ENCODE data around the gene CNGA1. TPM values are rescaled to one million over a fixed set of nuclear protein-coding genes. Genes with fewer than 3 reads are reported as not detected.

Gene CNGA1
- total and polyA plus RNA-seq, 4 donors, result 0.75 to 5.5 (median 1.6) TPM; not detected in 1

DNA sequence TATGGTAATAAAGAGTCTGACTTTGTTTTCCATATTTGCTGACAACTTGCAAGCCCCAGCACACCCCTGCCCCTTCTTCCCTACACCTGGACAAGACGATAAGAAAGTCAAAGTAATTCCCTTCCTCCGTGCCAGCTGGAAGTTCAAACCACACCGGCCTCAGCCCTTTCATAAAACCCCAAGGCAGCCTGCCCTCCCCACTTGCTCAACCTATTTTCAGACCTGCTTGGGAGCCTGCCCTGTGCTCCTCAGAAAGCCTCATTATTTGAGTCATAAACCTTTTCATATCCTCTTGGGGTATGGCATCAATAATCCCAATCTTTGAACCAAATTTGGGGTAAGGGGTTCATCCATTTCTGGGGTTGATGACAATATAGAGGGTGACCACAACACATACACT is 29.6 kb upstream of the CNGA1 start:
- no peak for DNase-seq
- Histone ChIP-seq H3K36me3 (ENCODE audit: control insufficient read depth in 1 of 2, insufficient read depth in 2 of 2, low read length in 1 of 2) (no peaks in the 10 kb centered on the region), H3K4me1 (ENCODE audit: control insufficient read depth in 1 of 2, insufficient read depth in 2 of 2, low read length in 2 of 2) (no peaks in the 10 kb centered on the region), H3K27me3 (ENCODE audit: control insufficient read depth in 1 of 2, insufficient read depth in 2 of 2, low read length in 1 of 2) (no peaks in the 10 kb centered on the region), H3K4me3 (ENCODE audit: low read length in 2 of 2) (no peak overlapping the region), H3K27ac (ENCODE audit: low read depth in 1 of 2, low read length in 2 of 2) (no peak overlapping the region), H3K9me3 (ENCODE audit: control insufficient read depth, low read length) (no peaks in the 10 kb centered on the region)
- WGBS, 2 donors, result 64 to 68% methylated on average over 3 of the region's 3 CpGs
- no peak for ATAC-seq (ENCODE audit: low FRiP score)
- intact Hi-C loops (cut with DNase I), result no loop called here

DNA sequence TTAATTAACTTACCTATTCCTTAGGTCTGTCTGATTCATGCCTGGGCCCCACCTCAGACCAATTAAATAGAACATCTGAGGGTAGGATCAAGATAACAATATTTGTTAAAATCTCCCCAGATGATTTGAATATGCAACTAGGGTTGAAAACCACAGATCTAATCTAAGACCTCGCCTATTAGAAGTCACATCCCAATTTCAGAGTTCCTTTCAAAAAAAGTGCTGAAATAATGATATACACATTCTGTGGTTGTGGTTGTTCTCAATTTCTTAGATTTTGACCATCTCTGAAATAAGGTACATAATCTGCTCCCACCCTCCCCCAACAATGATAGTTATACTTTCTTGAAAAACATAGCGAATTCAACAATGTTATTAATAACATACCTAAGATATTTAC is 27.8 kb upstream of the CNGA1 start:
- H3K36me3 ChIP-seq (ENCODE audit: control insufficient read depth in 1 of 2, insufficient read depth in 2 of 2, low read length in 1 of 2), result no peaks in the 10 kb centered on the region
- intact Hi-C loops (cut with DNase I), result no loop called here
- no peaks in the 10 kb centered on the region for H3K9me3 ChIP-seq (ENCODE audit: control insufficient read depth, low read length)
- no peak overlapping the region for H3K4me3 ChIP-seq (ENCODE audit: low read length in 2 of 2)
- ATAC-seq (ENCODE audit: low FRiP score) (no peak), DNase-seq (no peak)
- WGBS, 2 donors, result 90 to 92% methylated on average over 2 of the region's 2 CpGs
- H3K27me3 ChIP-seq (ENCODE audit: control insufficient read depth in 1 of 2, insufficient read depth in 2 of 2, low read length in 1 of 2), result no peaks in the 10 kb centered on the region
- no peak overlapping the region for H3K27ac ChIP-seq (ENCODE audit: low read depth in 1 of 2, low read length in 2 of 2)
- H3K4me1 ChIP-seq (ENCODE audit: control insufficient read depth in 1 of 2, insufficient read depth in 2 of 2, low read length in 2 of 2), result no peaks in the 10 kb centered on the region

DNA sequence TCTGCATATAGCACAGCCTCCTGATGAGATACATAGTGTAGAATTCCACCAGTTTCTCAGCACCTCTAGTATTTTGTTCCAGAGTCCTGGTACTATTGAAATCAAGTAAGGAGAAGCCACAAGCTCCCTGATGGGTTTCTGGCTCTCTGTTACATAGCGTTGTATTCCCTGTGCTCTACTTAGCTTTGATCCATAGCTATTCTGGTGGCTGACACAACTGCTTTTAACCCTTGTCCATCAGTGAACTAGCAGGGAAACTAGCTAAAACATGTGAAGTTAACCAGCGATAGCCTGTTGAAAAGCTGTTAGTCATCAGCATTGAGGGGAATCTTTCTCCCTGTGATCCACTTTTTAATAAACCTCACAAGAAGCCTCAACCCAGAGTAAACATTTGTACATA is 27.0 kb upstream of the CNGA1 start:
- WGBS, 2 donors, result 58 to 63% methylated on average over 2 of the region's 2 CpGs
- no peak overlapping the region for H3K27ac ChIP-seq (ENCODE audit: low read depth in 1 of 2, low read length in 2 of 2)
- DNase-seq, result no peak
- H3K27me3 ChIP-seq (ENCODE audit: control insufficient read depth in 1 of 2, insufficient read depth in 2 of 2, low read length in 1 of 2), result no peaks in the 10 kb centered on the region
- H3K36me3 ChIP-seq (ENCODE audit: control insufficient read depth in 1 of 2, insufficient read depth in 2 of 2, low read length in 1 of 2), result no peaks in the 10 kb centered on the region
- intact Hi-C loops (cut with DNase I), result no loop called here
- ATAC-seq (ENCODE audit: low FRiP score), result no peak
- H3K4me3 ChIP-seq (ENCODE audit: low read length in 2 of 2), result no peak overlapping the region
- H3K9me3 ChIP-seq (ENCODE audit: control insufficient read depth, low read length), result no peaks in the 10 kb centered on the region
- peaks cover 0 to 2% of the 10 kb centered on the region in 2 donors for H3K4me1 ChIP-seq (ENCODE audit: control insufficient read depth in 1 of 2, insufficient read depth in 2 of 2, low read length in 2 of 2)

DNA sequence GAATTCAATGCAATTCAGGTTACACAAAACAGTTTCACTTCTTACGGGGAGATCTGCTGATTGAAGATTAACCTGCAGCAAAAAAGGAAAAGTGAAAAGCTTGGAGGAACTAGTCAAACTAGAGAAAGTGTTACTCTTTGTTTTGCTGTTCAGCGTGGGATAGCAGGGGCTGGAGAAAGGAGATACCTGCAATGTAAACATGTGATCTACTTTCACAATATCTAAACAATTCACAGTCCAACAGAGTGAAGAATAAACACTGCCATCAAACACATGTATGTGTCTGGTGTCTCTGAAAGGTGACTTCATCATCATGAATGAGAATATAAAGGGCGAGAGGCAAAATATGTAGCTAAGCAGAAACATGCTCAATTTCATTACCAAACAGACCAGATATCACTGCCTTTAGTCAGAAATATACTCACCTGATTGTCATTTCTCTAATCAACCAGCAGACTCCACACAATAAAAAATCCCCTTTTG is 26.5 kb upstream of the CNGA1 start:
- DNase-seq (no peak), ATAC-seq (ENCODE audit: low FRiP score) (no peak)
- Histone ChIP-seq H3K27me3 (ENCODE audit: control insufficient read depth in 1 of 2, insufficient read depth in 2 of 2, low read length in 1 of 2) (no peaks in the 10 kb centered on the region), H3K4me1 (ENCODE audit: control insufficient read depth in 1 of 2, insufficient read depth in 2 of 2, low read length in 2 of 2) (peaks cover 0 to 2% of the 10 kb centered on the region in 2 donors), H3K4me3 (ENCODE audit: low read length in 2 of 2) (no peak overlapping the region), H3K36me3 (ENCODE audit: control insufficient read depth in 1 of 2, insufficient read depth in 2 of 2, low read length in 1 of 2) (no peaks in the 10 kb centered on the region), H3K27ac (ENCODE audit: low read depth in 1 of 2, low read length in 2 of 2) (no peak overlapping the region), H3K9me3 (ENCODE audit: control insufficient read depth, low read length) (no peaks in the 10 kb centered on the region)
- intact Hi-C loops (cut with DNase I), result no loop called here
- WGBS, 2 donors, result 71 to 72% methylated on average over 3 of the region's 3 CpGs

DNA sequence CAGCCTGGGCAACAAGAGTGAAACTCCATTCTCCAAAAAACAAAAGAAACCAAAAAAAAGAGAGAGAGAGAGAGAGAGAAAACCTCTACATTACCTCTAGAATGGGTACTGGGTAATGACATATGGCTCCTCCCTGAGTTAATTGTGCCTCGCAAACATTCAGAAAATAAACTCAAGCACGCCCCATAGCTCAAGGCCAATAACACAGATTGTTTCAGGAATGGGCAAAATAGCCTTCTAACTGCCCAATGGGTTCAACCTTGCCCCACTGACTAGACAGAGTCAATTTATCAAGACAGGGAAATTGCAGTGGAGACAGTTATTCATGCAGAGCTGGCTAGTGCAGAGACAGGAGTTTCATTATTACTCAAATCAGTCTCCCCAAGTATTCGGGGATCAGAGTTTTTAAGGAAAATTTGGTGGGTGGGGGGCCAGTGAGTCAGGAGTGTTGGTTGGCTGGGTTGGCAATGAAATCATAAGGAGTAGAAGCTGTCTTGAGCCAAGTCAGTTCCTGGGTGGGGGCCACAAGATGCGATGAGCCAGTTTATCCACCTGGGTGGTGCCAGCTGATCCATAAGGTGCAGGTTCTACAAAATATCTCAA is 25.2 kb upstream of the CNGA1 start:
- ATAC-seq (ENCODE audit: low FRiP score) (no peak), DNase-seq (no peak)
- H3K27me3 ChIP-seq (ENCODE audit: control insufficient read depth in 1 of 2, insufficient read depth in 2 of 2, low read length in 1 of 2), result no peaks in the 10 kb centered on the region
- no peak overlapping the region for H3K4me3 ChIP-seq (ENCODE audit: low read length in 2 of 2)
- no peak overlapping the region for H3K27ac ChIP-seq (ENCODE audit: low read depth in 1 of 2, low read length in 2 of 2)
- 78 to 92% methylated on average over 4 of the region's 4 CpGs for WGBS, 2 donors
- no peaks in the 10 kb centered on the region for H3K9me3 ChIP-seq (ENCODE audit: control insufficient read depth, low read length)
- no peaks in the 10 kb centered on the region for H3K36me3 ChIP-seq (ENCODE audit: control insufficient read depth in 1 of 2, insufficient read depth in 2 of 2, low read length in 1 of 2)
- intact Hi-C loops (cut with DNase I), result no loop called here
- H3K4me1 ChIP-seq (ENCODE audit: control insufficient read depth in 1 of 2, insufficient read depth in 2 of 2, low read length in 2 of 2), result peaks cover 0 to 2% of the 10 kb centered on the region in 2 donors

DNA sequence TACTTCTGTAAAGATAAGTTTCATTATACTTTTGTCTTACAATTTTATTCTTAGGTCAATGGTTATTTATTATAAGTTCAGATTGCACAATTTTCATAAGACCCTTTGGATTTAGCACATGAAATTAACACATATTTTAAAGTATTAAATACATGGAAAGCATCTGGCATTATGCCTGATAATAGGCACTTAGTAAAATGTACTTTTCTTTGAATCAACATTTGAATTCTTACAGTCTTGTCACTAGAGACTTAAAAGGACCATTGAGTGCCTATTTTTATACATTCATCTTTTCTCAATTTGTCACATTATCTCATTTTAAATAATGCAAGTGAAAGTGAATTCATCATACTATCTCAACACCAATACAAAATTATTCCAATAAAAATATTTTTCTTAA is 23.1 kb upstream of the CNGA1 start:
- Histone ChIP-seq H3K4me1 (ENCODE audit: control insufficient read depth in 1 of 2, insufficient read depth in 2 of 2, low read length in 2 of 2) (peaks cover 0 to 2% of the 10 kb centered on the region in 2 donors), H3K27ac (ENCODE audit: low read depth in 1 of 2, low read length in 2 of 2) (no peak overlapping the region), H3K36me3 (ENCODE audit: control insufficient read depth in 1 of 2, insufficient read depth in 2 of 2, low read length in 1 of 2) (no peaks in the 10 kb centered on the region), H3K27me3 (ENCODE audit: control insufficient read depth in 1 of 2, insufficient read depth in 2 of 2, low read length in 1 of 2) (no peaks in the 10 kb centered on the region), H3K4me3 (ENCODE audit: low read length in 2 of 2) (no peak overlapping the region), H3K9me3 (ENCODE audit: control insufficient read depth, low read length) (no peaks in the 10 kb centered on the region)
- ATAC-seq (ENCODE audit: low FRiP score) (no peak), DNase-seq (no peak)
- intact Hi-C loops (cut with DNase I), result no loop called here

DNA sequence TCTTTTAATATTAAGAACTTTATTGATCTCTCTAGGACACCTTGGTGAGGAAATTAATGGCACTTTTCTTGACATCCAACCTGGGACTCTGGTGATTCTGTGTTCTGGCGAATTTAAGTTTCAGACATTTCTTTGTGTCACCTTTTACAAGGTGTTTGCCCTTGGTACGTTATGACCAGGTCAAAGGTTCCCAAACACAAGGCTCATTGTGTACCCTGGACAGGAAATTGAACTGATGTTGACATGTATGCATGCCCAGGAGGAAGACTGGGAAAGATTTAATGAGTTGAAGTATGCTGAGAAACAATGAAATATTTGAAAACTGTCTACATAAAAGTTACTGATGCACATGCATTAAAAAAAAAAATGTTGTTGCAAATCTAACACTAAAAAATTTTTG is 22.2 kb upstream of the CNGA1 start:
- no peaks in the 10 kb centered on the region for H3K36me3 ChIP-seq (ENCODE audit: control insufficient read depth in 1 of 2, insufficient read depth in 2 of 2, low read length in 1 of 2)
- no peak overlapping the region for H3K4me3 ChIP-seq (ENCODE audit: low read length in 2 of 2)
- no peak overlapping the region for H3K27ac ChIP-seq (ENCODE audit: low read depth in 1 of 2, low read length in 2 of 2)
- DNase-seq (no peak), ATAC-seq (ENCODE audit: low FRiP score) (no peak)
- no peaks in the 10 kb centered on the region for H3K9me3 ChIP-seq (ENCODE audit: control insufficient read depth, low read length)
- intact Hi-C loops (cut with DNase I), result no loop called here
- H3K27me3 ChIP-seq (ENCODE audit: control insufficient read depth in 1 of 2, insufficient read depth in 2 of 2, low read length in 1 of 2), result no peaks in the 10 kb centered on the region
- H3K4me1 ChIP-seq (ENCODE audit: control insufficient read depth in 1 of 2, insufficient read depth in 2 of 2, low read length in 2 of 2), result peaks cover 0 to 2% of the 10 kb centered on the region in 2 donors
- WGBS, 2 donors, result 25 to 32% methylated on average over 2 of the region's 2 CpGs

DNA sequence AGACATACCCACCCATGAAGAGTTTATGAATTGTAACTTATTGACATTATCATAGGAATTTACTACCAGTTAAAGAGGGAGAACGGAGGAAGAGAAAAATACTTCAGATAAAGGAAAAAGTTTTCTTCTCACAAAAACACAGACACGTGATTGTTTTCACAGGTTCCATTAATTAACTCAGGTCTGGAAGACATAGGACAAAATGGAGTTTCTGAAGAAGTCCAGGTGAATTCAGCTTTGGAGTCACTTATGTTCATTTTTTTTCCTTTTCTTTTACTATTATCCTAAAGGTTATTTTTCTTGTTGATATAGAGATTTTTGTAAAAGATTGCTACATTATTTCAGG is 20.6 kb upstream of the CNGA1 start:
- ATAC-seq (ENCODE audit: low FRiP score) (no peak), DNase-seq (no peak)
- H3K9me3 ChIP-seq (ENCODE audit: control insufficient read depth, low read length), result no peaks in the 10 kb centered on the region
- H3K27me3 ChIP-seq (ENCODE audit: control insufficient read depth in 1 of 2, insufficient read depth in 2 of 2, low read length in 1 of 2), result no peaks in the 10 kb centered on the region
- no peaks in the 10 kb centered on the region for H3K36me3 ChIP-seq (ENCODE audit: control insufficient read depth in 1 of 2, insufficient read depth in 2 of 2, low read length in 1 of 2)
- intact Hi-C loops (cut with DNase I), result no loop called here
- 75 to 88% methylated on average over 2 of the region's 2 CpGs for WGBS, 2 donors
- H3K4me3 ChIP-seq (ENCODE audit: low read length in 2 of 2), result no peak overlapping the region
- H3K27ac ChIP-seq (ENCODE audit: low read depth in 1 of 2, low read length in 2 of 2), result no peak overlapping the region
- peaks cover 0 to 2% of the 10 kb centered on the region in 2 donors for H3K4me1 ChIP-seq (ENCODE audit: control insufficient read depth in 1 of 2, insufficient read depth in 2 of 2, low read length in 2 of 2)

DNA sequence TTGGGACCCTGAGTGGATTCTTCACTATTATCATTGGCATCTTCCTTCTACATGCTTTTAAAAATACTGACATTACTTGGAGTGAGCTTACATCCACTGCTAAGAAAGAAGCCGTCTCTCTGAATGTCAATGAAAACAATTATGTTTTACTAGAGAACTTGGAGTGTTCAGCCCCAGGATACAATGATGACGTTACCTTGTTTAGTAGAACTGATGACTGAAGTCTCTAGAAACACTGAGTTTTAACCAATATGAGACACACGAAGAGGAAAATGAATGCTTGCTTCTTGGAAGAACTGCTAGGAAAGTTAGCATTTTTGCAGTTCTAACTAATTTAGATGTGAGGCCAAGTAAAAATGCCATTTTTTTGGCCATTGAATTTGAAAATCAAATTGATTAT is 19.5 kb upstream of the CNGA1 start:
- Histone ChIP-seq H3K9me3 (ENCODE audit: control insufficient read depth, low read length) (no peaks in the 10 kb centered on the region), H3K4me3 (ENCODE audit: low read length in 2 of 2) (no peak overlapping the region), H3K27me3 (ENCODE audit: control insufficient read depth in 1 of 2, insufficient read depth in 2 of 2, low read length in 1 of 2) (no peaks in the 10 kb centered on the region), H3K36me3 (ENCODE audit: control insufficient read depth in 1 of 2, insufficient read depth in 2 of 2, low read length in 1 of 2) (no peaks in the 10 kb centered on the region), H3K27ac (ENCODE audit: low read depth in 1 of 2, low read length in 2 of 2) (no peak overlapping the region), H3K4me1 (ENCODE audit: control insufficient read depth in 1 of 2, insufficient read depth in 2 of 2, low read length in 2 of 2) (peaks cover 0 to 2% of the 10 kb centered on the region in 2 donors)
- ATAC-seq (ENCODE audit: low FRiP score), result no peak
- DNase-seq, result no peak
- intact Hi-C loops (cut with DNase I), result no loop called here
- WGBS, 2 donors, result 91 to 96% methylated on average over 3 of the region's 3 CpGs
